ENCODE measurements around the gene PHF5A.
"Not testable (repeated sequence)": the region's sequence is repeated elsewhere in the genome, so short reads cannot be mapped to it uniquely, and the experiment has no call there.

PHF5A gene

GRCh38 chr22:41488076-41488475 lies 19.6 kb upstream of the PHF5A start:
- DNase-seq (ENCODE audit: low read depth in 2 of 2) = no peak

DNA sequence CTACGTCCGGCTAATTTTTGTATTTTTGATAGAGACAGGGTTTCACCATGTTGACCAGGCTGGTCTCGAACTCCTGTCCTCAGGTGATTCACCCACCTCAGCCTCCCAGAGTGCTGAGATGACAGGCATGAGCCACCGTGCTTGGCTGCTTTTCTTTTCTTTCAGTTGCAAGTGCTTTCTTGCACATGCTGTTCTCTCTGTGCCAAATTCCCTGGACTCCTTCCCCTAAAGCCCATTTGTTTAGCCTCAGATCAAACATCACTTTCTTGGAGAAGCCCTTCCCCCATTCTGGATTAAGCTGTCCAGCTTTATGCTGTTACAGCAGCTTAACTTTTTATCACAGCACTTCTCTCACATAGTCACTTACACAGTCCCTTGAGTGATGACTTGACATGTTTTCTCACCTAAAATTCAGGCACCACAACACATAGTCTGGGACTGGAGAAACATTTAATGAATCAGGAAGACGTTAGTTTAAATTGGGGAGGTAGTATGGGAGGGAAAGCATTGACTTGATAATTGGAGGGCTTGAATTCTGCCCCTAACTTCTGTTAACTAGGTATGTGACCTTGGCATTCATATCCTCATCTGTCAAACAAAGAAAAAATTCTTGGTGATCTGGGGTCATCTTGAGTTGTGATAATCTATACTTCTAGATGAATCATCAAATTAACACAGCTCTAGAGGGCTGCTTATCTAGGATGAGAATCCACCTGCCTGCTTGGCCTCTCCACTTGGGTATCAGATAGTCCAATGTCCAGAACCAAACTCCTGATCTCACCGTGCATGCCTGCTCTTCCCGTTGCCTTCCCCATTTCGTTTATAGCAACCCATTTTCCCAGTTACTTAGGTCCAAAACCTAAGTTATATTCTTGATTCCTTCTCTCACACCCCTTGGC lies 18.8 kb upstream of the PHF5A start:
- DNase-seq (ENCODE audit: low read depth in 2 of 2) = no peak

DNA sequence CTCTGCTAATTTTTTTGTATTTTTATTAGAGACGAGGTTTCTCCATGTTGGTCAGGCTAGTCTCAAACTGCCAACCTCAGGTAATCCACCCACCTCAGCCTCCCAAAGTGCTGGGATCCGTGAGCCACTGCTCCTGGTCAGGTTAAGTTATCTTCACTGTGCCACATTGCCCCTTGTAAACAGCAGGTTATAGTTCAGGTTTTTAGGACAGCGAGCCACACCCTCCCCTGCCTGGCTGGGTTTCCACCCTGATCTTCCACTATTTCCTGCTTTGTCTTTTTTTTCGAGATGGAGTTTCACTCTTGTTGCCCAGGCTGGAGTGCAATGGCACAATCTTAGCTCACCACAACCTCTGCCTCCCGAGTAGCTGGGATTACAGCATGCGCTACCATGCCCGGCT lies 16.5 kb upstream of the PHF5A start:
- no peak for DNase-seq (ENCODE audit: low read depth in 2 of 2)

- no peak for DNase-seq (ENCODE audit: low read depth in 2 of 2)
Measured at GRCh38 chr22:41482319-41482935, 13.9 kb upstream of the PHF5A start.

GRCh38 chr22:41481925-41482318 lies 13.4 kb upstream of the PHF5A start:
- no peak for DNase-seq (ENCODE audit: low read depth in 2 of 2)

- DNase-seq (ENCODE audit: low read depth in 2 of 2) = no peak
Measured at GRCh38 chr22:41481131-41481830, 12.8 kb upstream of the PHF5A start.

GRCh38 chr22:41480397-41480735 lies 11.9 kb upstream of the PHF5A start:
- DNase-seq (ENCODE audit: low read depth in 2 of 2) = no peak

GRCh38 chr22:41479671-41480396 lies 11.3 kb upstream of the PHF5A start:
- no peak for DNase-seq (ENCODE audit: low read depth in 2 of 2)

- no peak for DNase-seq (ENCODE audit: low read depth in 2 of 2)
Measured at GRCh38 chr22:41478891-41479521, 10.5 kb upstream of the PHF5A start.

- no peak for DNase-seq (ENCODE audit: low read depth in 2 of 2)
Measured at GRCh38 chr22:41478473-41478872, 10.0 kb upstream of the PHF5A start.

- DNase-seq (ENCODE audit: low read depth in 2 of 2) = no peak
Measured at GRCh38 chr22:41474872-41475451, 6.5 kb upstream of the PHF5A start.

DNA sequence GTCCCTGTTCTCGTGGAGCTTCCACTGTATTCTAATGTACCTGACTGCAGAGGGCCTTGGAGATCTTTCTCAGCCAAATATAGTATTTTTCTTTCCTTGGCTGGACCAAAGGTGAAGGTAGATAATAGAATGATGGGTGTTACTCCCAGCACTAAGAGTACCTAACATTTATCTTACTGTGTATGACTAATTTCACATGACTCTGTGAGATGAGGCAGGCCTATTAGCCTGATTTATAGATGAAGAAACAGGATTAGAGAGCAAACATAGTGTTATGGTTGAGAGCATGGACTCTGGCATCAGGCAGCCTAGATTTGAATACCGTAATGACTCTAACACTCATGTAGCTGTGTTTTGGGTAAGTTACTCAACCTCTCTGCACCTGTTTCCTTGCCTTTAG lies 3.1 kb upstream of the PHF5A start:
- no peak for DNase-seq (ENCODE audit: low read depth in 2 of 2)

- no peak for DNase-seq (ENCODE audit: low read depth in 2 of 2)
Measured at GRCh38 chr22:41470886-41471285, 2.4 kb upstream of the PHF5A start.

- DNase-seq (ENCODE audit: low read depth in 2 of 2) = peak in 1 of 2 donors; percentile 21
Measured at GRCh38 chr22:41469218-41469851, 843 bp upstream of the PHF5A start.

GRCh38 chr22:41461901-41462300 lies 6.6 kb downstream of the PHF5A start:
- DNase-seq (ENCODE audit: low read depth in 2 of 2) = no peak

DNA sequence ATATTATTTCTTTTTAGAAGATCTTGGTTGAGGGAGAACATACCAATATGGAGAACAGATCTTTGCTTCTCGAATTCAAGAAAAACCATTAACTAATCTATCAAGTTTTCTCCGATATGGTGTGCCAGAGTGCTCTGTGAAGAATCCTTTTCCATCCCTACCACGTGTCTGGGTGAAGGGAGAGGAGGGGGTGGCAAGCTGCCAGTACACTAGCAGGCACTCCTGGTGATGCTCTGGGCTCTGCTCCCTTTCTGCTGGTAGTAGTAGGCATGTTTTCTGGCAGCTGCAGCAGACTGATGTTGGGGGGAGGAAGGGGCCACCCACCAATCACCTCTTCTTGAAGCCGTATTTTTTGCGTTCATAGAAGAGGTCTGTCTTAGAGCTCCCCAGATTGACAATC lies 8.4 kb downstream of the PHF5A start:
- DNase-seq (ENCODE audit: low read depth in 2 of 2) = not testable (repeated sequence)

GRCh38 chr22:41459431-41459830 lies 9.1 kb downstream of the PHF5A start:
- DNase-seq (ENCODE audit: low read depth in 2 of 2) = no peak

DNA sequence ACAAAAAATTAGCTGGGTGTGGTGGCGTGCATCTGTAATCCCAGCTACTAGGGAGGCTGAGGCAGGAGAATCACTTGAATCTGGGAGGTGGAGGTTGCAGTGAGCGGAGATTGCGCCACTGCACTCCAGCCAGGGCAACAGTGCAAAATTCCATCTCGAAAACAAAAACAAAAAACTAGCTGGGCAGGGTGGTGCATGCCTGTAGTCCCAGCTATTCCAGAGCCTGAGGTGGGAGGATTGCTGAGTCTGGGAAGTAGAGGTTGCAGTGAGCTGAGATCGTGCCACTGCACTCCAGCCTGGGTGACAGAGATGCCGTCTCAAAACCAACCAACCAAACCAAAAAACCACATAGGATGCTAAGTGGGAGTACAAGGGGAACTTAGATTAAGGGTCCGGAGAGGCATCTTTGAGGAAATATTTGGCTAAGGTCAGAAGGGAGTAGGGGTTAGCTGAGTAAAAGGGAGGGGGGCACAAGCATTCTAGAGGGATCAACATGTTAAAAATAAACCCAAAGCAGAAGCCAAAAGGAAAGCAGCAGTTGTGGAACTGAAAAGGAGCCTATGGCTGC lies 10.2 kb downstream of the PHF5A start:
- DNase-seq (ENCODE audit: low read depth in 2 of 2) = no peak

- DNase-seq (ENCODE audit: low read depth in 2 of 2) = peak; percentile 80 to 83
Measured at GRCh38 chr22:41448189-41448808, 20.2 kb downstream of the PHF5A start.
